Prostate gland (tissue), 2 donors: ENCODE data around the gene ZFAND2A. TPM values are rescaled to one million over a fixed set of nuclear protein-coding genes. Genes with fewer than 3 reads are reported as not detected.
"Not testable (repeated sequence)": the region's sequence is repeated elsewhere in the genome, so short reads cannot be mapped to it uniquely, and the experiment has no call there.

Source experiments
- DNase-seq: peaks from one replicate; pipeline ENCODE4 v3.0.0-alpha.2; 2019; ENCODE audit warnings: low spot score
- H3K27ac ChIP-seq, 2 donors: fragments of 200-600 bp; sonication (generic); 2 replicates each; pipeline ENCODE4 v1.5.1; 2017 to 2019
- H3K27me3 ChIP-seq: fragments of 200-600 bp; sonication (generic); replicated peaks from 2 replicates; pipeline ENCODE4 v1.5.1; 2019; ENCODE audit not compliant: insufficient read depth
- H3K36me3 ChIP-seq, 2 donors: fragments of 200-600 bp; sonication (generic); 1 replicate in 1 of 2; 2 replicates in 1 of 2; pipeline versions ENCODE4 v1.5.1 to v1.8.1; 2017 to 2019
- H3K4me1 ChIP-seq: fragments of 200-600 bp; sonication (generic); replicated peaks from 2 replicates; pipeline ENCODE4 v1.5.1; 2019
- H3K4me3 ChIP-seq, 2 donors: fragments of 200-600 bp; sonication (generic); 2 replicates each; pipeline ENCODE4 v1.5.1; 2017 to 2019
- H3K9me3 ChIP-seq: fragments of 200-600 bp; sonication (generic); 2 replicates; pipeline ENCODE4 v1.5.1; 2017
- CTCF ChIP-seq, 4 experiments: fragments of 200-600 bp in 2 of 4; fragments of 450-650 bp in 2 of 4; sonication (generic) in 2 of 4; IDR thresholded peaks; 1 replicate in 3 of 4; 2 replicates in 1 of 4; pipeline ENCODE4 v1.5.1; 2016 to 2019; ENCODE audit warnings: antibody characterized with exemption in 4 of 4, mild to moderate bottlenecking in 2 of 4, moderate library complexity in 2 of 4
- POLR2A ChIP-seq: fragments of 450-650 bp; IDR thresholded peaks from one replicate; pipeline ENCODE4 v1.6.1; 2016; ENCODE audit warnings: antibody characterized with exemption, mild to moderate bottlenecking
- POLR2AphosphoS5 ChIP-seq: sonication (generic); formaldehyde crosslinking; IDR thresholded peaks from one replicate; pipeline ENCODE4 v1.6.1; 2017; ENCODE audit warnings: antibody characterized with exemption
- WGBS: methylation state at CpG from one replicate; pipeline ENCODE4 v1.1.5; 2018; 5-methylcytosine and 5-hydroxymethylcytosine counted together
- intact Hi-C: fragments of 100-400 bp; cut with DNase I; formaldehyde crosslinking; loops from one replicate; pipeline ENCODE4 v1.14.2; 2022
- total RNA-seq, 2 donors: library from RNA; depleted of rRNA; stranded (reverse); fragments of >200 nt; gene quantifications; one replicate each; pipeline ENCODE4 v1.1.0, GENCODE V29; 2016

The ZFAND2A gene
- total RNA-seq, 2 donors from 2014 or later, result 25.0 to 36.3 TPM

- no peaks in the 10 kb centered on the region for H3K9me3 ChIP-seq
- intact Hi-C loops, result loop anchor here (5.0 kb wide), 2 partner anchors 88 to 183 kb away; partner anchors contain the start of gene GPER1
- no peak overlapping the region for H3K4me3 ChIP-seq
- H3K36me3 ChIP-seq, result no peaks in the 10 kb centered on the region
- no peak overlapping the region for H3K27ac ChIP-seq
- no peaks in the 10 kb centered on the region for H3K27me3 ChIP-seq
- 98% methylated on average over 19 of the region's 29 CpGs for WGBS
- no peak for DNase-seq
- TF ChIP-seq POLR2A (no peak), CTCF (IDR thresholded peaks at IDR 0.05) (no peak), POLR2AphosphoS5 (no peak)
- H3K4me1 ChIP-seq, result no peaks in the 10 kb centered on the region
Observed at GRCh38 chr7:1174881-1175596, 15.0 kb upstream of the ZFAND2A start.

DNA sequence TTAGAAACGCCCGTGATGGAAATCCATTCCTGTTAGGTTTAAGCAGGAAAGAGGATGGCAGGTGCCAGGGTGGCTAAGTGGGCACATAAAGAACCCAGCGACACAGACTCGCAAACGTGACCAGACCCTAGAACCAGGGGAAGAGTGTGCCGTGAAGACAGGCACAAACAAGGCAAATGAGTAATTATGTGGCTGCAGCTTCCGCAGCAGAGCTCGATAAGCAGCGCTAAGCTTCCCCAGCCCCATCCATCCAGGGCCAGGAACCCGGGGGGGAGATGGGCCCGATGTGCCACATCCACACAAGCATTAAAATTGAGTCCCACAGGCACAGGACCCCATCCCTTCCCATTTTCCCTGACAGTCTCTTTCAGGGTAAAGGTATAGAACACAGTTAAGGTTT lies 14.0 kb upstream of the ZFAND2A start:
- no peak overlapping the region for H3K27ac ChIP-seq
- no peak for TF ChIP-seq POLR2A
- TF ChIP-seq POLR2AphosphoS5, result no peak
- no peak for TF ChIP-seq CTCF (IDR thresholded peaks at IDR 0.05)
- no peaks in the 10 kb centered on the region for H3K9me3 ChIP-seq
- no peaks in the 10 kb centered on the region for H3K4me1 ChIP-seq
- 91% methylated on average over 11 of the region's 11 CpGs for WGBS
- no peak for DNase-seq
- intact Hi-C loops, result loop anchor here (5.0 kb wide), 1 partner anchor 182 kb away; no protein-coding TSS in a partner anchor
- no peaks in the 10 kb centered on the region for H3K27me3 ChIP-seq
- H3K36me3 ChIP-seq, result no peaks in the 10 kb centered on the region
- H3K4me3 ChIP-seq, result no peak overlapping the region

- intact Hi-C loops, result loop anchor here (5.0 kb wide), 1 partner anchor 181 kb away; no protein-coding TSS in a partner anchor
Observed at GRCh38 chr7:1172666-1173523, 12.9 kb upstream of the ZFAND2A start.

GRCh38 chr7:1171516-1171915 lies 11.5 kb upstream of the ZFAND2A start:
- not testable (repeated sequence) for H3K9me3 ChIP-seq, H3K4me3 ChIP-seq, H3K27ac ChIP-seq, H3K27me3 ChIP-seq, DNase-seq, H3K36me3 ChIP-seq, H3K4me1 ChIP-seq
- 52% methylated on average over 7 of the region's 7 CpGs for WGBS
- intact Hi-C loops, result loop anchor here (5.0 kb wide), 1 partner anchor 179 kb away; no protein-coding TSS in a partner anchor

More at GRCh38 chr7:1172666-1173523, 12.9 kb upstream of the ZFAND2A start:
- Histone ChIP-seq H3K9me3 (no peaks in the 10 kb centered on the region), H3K27me3 (no peaks in the 10 kb centered on the region), H3K4me3 (no peak overlapping the region), H3K36me3 (no peaks in the 10 kb centered on the region), H3K4me1 (no peaks in the 10 kb centered on the region), H3K27ac (no peak overlapping the region)
- TF ChIP-seq POLR2AphosphoS5, result no peak
- no peak for TF ChIP-seq CTCF (IDR thresholded peaks at IDR 0.05)
- TF ChIP-seq POLR2A, result no peak
- WGBS, result 79% methylated on average over 24 of the region's 27 CpGs
- no peak for DNase-seq

GRCh38 chr7:1170741-1171501 lies 10.9 kb upstream of the ZFAND2A start:
- Histone ChIP-seq H3K27me3 (no peaks in the 10 kb centered on the region), H3K4me3 (no peak overlapping the region), H3K4me1 (no peaks in the 10 kb centered on the region), H3K27ac (no peak overlapping the region), H3K36me3 (no peaks in the 10 kb centered on the region), H3K9me3 (no peaks in the 10 kb centered on the region)
- DNase-seq, result no peak
- 93% methylated on average over 26 of the region's 26 CpGs for WGBS
- TF ChIP-seq POLR2A, result no peak
- TF ChIP-seq POLR2AphosphoS5, result no peak
- no peak for TF ChIP-seq CTCF (IDR thresholded peaks at IDR 0.05)
- intact Hi-C loops, result loop anchor here (5.0 kb wide), 1 partner anchor 179 kb away; no protein-coding TSS in a partner anchor
